Measurements from ENCODE around the gene SLCO4A1. TPM values are rescaled to one million over a fixed set of nuclear protein-coding genes. Genes with fewer than 3 reads are reported as not detected.

The SLCO4A1 gene
- total RNA-seq, 4 donors from 2014 or later = 24.3 to 73.7 (median 40.5) TPM

- no peaks in the 10 kb centered on the region for H3K9me3 ChIP-seq
- H3K36me3 ChIP-seq = no peaks in the 10 kb centered on the region
- H3K27me3 ChIP-seq = peaks cover 0 to 86% of the 10 kb centered on the region in 2 donors
- no peak for DNase-seq (ENCODE audit: low spot score in 2 of 2)
- WGBS, 2 donors = 74 to 81% methylated on average over 5 of the region's 5 CpGs
- no peak overlapping the region for H3K4me3 ChIP-seq
- H3K27ac ChIP-seq = no peak overlapping the region
- peaks cover 0 to 10% (median 7%) of the 10 kb centered on the region in 4 donors for H3K4me1 ChIP-seq
- TF ChIP-seq CTCF (IDR thresholded peaks at IDR 0.05) = no peak
- TF ChIP-seq POLR2A (IDR thresholded peaks at IDR 0.05) = no peak
- no peak for TF ChIP-seq EP300 (IDR thresholded peaks at IDR 0.05)
Measured at GRCh38 chr20:62637110-62637509, 5.2 kb upstream of the SLCO4A1 start.

- WGBS, 2 donors = 82 to 88% methylated on average over 11 of the region's 11 CpGs
Measured at GRCh38 chr20:62637521-62638054, 4.7 kb upstream of the SLCO4A1 start.

GRCh38 chr20:62638055-62638570, 4.2 kb upstream of the SLCO4A1 start:
- Histone ChIP-seq H3K4me1 (peaks cover 0 to 18% (median 12%) of the 10 kb centered on the region in 4 donors), H3K27ac (no peak overlapping the region), H3K9me3 (no peaks in the 10 kb centered on the region), H3K27me3 (peaks cover 0 to 84% of the 10 kb centered on the region in 2 donors), H3K4me3 (no peak overlapping the region), H3K36me3 (no peaks in the 10 kb centered on the region)
- TF ChIP-seq POLR2A (IDR thresholded peaks at IDR 0.05) (no peak), EP300 (IDR thresholded peaks at IDR 0.05) (no peak), CTCF (IDR thresholded peaks at IDR 0.05) (no peak)
- WGBS, 2 donors = 62 to 71% methylated on average over 12 of the region's 12 CpGs
- no peak for DNase-seq (ENCODE audit: low spot score in 2 of 2)

More at GRCh38 chr20:62637521-62638054, 4.7 kb upstream of the SLCO4A1 start:
- no peak for DNase-seq (ENCODE audit: low spot score in 2 of 2)
- Histone ChIP-seq H3K4me1 (peaks cover 0 to 13% (median 8%) of the 10 kb centered on the region in 4 donors), H3K27ac (no peak overlapping the region), H3K4me3 (no peak overlapping the region), H3K27me3 (peaks cover 0 to 84% of the 10 kb centered on the region in 2 donors), H3K9me3 (no peaks in the 10 kb centered on the region), H3K36me3 (no peaks in the 10 kb centered on the region)
- TF ChIP-seq POLR2A (IDR thresholded peaks at IDR 0.05) (no peak), CTCF (IDR thresholded peaks at IDR 0.05) (no peak), EP300 (IDR thresholded peaks at IDR 0.05) (no peak)

GRCh38 chr20:62638679-62639406, 3.5 kb upstream of the SLCO4A1 start:
- no peak for DNase-seq (ENCODE audit: low spot score in 2 of 2)
- no peaks in the 10 kb centered on the region for H3K36me3 ChIP-seq
- no peak overlapping the region for H3K4me3 ChIP-seq
- H3K27me3 ChIP-seq = peaks cover 0 to 84% of the 10 kb centered on the region in 2 donors
- 73 to 80% methylated on average over 23 of the region's 23 CpGs for WGBS, 2 donors
- no peak for TF ChIP-seq CTCF (IDR thresholded peaks at IDR 0.05)
- no peaks in the 10 kb centered on the region for H3K9me3 ChIP-seq
- peaks cover 0 to 25% (median 19%) of the 10 kb centered on the region in 4 donors for H3K4me1 ChIP-seq
- no peak overlapping the region for H3K27ac ChIP-seq

- no peak for TF ChIP-seq POLR2A (IDR thresholded peaks at IDR 0.05)
- TF ChIP-seq CTCF (IDR thresholded peaks at IDR 0.05) = no peak
- no peak for TF ChIP-seq EP300 (IDR thresholded peaks at IDR 0.05)
- WGBS, 2 donors = 73 to 74% methylated on average over 9 of the region's 9 CpGs
- DNase-seq (ENCODE audit: low spot score in 2 of 2) = no peak
- Histone ChIP-seq H3K27me3 (peaks cover 0 to 84% of the 10 kb centered on the region in 2 donors), H3K27ac (no peak overlapping the region), H3K9me3 (no peaks in the 10 kb centered on the region), H3K4me1 (peaks cover 0 to 32% (median 21%) of the 10 kb centered on the region in 4 donors), H3K36me3 (no peaks in the 10 kb centered on the region), H3K4me3 (no peak overlapping the region)
Measured at GRCh38 chr20:62639765-62640164, 2.5 kb upstream of the SLCO4A1 start.
